Measurements from ENCODE around the gene CHD6.

CHD6 gene

GRCh38 chr20:41617902-41618806 lies at the start of gene CHD6:
TSS of gene CHD6 (minus strand) at chr20:41618377. CDS start at chr20:41551337, 67,040 bp downstream.
- peak; percentile 88 for DNase-seq (ENCODE audit: low read depth)

GRCh38 chr20:41664584-41664983 lies 46.4 kb upstream of the CHD6 start:
- DNase-seq (ENCODE audit: low read depth), result no peak

DNA sequence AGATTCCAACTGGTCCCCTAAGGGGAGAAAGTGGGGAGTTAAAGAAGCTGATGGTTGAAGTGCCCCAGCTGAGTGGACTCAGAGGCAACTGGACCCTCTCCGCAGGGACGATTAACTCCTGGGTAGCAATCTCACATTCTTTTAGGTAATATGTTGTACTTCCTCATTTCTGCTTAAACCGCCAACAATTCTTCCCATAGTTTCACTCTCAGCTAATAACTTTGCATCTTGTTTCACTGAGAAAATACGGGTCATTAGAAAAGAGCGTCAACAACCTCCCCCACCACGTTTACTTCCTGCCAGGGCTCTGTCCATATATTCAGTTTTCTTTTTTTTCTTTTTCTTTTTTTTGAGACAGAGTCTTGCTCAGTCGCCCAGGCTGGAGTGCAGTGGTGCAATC lies 39.5 kb upstream of the CHD6 start:
- no peak for DNase-seq (ENCODE audit: low read depth)

DNA sequence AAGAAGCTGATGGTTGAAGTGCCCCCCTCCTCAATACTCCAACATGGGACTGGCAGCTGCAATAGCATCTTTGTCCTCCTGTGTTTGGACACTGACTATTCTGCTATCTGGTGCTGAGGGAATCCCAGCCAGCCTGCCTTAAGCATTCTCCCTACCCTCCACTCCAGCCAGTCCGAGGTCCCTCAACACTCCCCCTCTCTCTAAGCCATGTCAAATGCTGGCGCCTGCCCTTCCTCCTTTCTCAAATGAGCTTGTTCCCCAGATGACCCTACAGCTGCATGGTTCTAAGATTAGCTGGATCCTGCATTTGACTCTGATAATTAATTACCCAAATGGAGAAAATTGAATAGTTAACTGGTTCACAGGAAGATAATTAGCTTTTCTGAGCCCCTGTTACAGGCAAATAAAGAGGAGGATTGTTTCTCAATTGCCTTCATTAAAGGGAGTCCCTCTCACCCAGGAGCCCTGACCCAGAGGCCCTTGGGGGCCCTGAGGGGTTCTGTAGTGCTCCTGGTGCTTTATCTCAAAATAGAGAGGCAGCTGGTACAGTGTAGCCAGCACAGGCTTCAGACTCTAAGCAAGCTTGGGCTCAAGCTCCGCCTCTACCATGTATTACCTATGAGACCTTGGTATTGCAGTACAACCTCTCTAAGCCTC lies 37.9 kb upstream of the CHD6 start:
- no peak for DNase-seq (ENCODE audit: low read depth)

DNA sequence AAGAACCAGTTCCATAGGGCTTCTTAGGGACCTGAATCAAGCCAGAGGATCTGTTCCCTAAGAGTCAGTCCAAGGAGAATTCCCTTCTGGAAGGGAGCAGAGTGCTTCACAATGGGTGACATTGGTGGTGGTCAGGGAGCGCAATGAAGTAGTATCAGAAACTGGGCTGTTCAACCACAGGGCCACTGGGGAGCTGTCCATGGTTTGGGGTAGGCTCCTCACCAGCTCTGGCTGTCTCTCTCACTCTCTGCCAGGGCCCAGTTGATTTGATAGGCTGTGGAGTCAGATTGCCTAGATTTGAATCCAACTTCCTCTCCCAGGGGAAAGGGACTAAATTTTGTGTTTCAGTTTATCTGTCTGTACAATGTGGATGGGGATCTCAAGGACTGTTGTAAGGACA lies 36.7 kb upstream of the CHD6 start:
- no peak for DNase-seq (ENCODE audit: low read depth)

DNA sequence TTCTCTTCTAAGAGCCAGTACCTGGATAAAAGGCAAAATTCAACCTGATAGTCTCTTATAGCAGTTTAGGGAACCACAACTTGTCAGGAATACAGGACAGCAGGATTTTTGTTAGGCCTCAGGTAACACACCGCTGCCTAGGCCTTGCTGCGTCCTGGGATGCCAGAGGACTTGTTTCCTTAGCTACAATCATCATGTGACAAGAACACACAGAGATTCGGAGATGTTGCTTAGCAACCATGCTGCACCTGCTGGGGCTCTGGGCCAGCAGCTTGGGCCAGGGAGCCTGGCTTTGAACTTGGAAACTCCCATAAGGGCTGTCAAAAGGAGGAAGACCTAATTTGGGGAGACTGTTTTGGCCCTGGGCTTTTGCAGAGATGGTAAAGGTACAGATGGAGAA lies 36.1 kb upstream of the CHD6 start:
- no peak for DNase-seq (ENCODE audit: low read depth)

DNA sequence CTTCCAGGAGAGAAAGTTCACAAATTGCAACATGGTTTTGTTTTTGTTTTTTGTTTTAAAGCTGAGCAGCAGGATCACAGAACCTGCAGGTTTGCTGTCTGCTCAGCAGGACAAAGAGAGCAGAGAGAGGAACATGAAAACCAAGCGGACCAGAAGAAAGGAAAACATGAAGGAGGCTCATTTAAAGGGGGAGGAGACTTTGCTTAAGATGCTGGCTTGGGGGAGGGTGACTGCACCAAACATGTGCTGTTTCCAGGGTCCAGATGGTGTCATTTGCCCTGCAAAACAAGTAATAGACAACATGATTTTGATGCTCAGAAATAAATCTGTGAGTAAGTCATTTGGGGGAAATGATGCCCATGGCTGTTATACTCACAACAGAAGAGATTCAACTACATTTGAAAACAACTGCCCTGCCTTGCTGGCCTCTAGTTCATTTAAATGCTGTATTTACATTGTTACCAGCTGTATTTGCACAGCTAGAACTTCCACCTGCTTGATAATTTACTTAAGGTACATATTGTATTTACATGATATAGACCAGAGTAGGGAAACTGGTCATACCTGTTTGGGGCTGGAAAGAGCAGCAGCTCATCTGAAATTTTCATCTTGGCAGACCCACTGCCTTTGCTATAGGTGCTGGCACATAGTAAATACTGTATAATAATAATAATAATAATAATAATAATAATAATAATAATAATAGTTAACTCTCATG lies 32.2 kb upstream of the CHD6 start:
- DNase-seq (ENCODE audit: low read depth), result no peak

DNA sequence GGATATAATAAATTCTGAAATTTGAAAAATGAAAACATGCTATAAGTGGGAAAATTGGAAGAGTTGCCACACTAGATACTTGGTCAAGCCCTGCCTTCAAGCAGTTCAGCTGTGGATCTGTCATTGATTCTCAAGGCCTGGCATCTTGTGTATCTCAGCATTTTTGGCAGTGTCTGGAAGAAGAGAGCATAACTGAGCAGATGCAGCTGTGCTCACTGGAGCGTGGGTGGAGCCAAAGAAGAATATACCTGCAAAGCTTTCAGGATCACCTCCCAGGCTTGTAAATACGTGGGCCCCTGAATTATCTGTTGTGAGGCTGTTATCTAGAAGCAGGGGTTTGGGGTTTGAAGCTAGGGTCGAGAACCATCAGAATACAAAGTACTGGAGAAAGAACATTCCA lies 31.3 kb upstream of the CHD6 start:
- DNase-seq (ENCODE audit: low read depth), result no peak

- DNase-seq (ENCODE audit: low read depth), result no peak
Observed at GRCh38 chr20:41645372-41645771, 27.2 kb upstream of the CHD6 start.

DNA sequence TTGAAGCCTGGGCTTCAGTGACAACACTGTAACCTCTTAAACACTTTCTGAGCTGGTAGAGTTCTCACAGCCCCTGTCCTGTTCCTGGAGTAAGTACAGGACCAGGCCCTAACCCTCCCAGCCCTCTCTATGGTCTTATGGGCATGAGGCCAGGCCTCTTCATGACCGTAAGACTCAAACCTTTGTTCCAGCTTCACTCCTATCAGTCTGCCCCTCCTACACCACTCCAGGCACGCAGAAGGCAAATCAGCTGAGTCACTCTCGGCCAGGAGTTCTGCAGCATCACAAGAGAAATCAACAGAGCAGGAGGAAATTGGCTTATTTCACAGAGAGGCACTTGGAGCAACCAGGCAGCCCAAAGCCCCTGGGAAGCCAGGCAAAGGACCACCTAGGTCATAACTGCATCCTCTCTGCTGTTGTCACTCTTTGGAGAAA lies 25.3 kb upstream of the CHD6 start:
- DNase-seq (ENCODE audit: low read depth), result no peak

GRCh38 chr20:41639630-41640029 lies 21.5 kb upstream of the CHD6 start:
- no peak for DNase-seq (ENCODE audit: low read depth)

DNA sequence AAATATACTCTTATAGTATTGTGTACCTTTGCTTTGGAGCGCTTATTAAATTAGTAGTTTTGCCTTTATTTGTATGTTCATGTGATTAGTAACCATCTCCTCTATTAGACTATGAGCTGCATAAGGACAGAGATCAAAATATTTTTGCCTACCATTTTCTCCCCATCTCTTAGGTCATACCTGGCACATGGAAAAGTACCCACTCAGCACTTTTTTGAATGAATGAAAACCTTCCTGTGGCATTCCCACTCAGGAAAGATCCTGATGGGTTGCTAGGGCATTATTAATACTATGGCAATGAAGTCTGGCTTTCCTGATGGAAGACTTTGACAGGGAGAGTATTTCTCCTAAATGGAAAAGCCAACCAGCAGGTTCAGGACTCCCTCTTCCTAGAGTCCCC lies 20.3 kb upstream of the CHD6 start:
- DNase-seq (ENCODE audit: low read depth), result no peak

GRCh38 chr20:41635158-41635557 lies 17.0 kb upstream of the CHD6 start:
- no peak for DNase-seq (ENCODE audit: low read depth)

DNA sequence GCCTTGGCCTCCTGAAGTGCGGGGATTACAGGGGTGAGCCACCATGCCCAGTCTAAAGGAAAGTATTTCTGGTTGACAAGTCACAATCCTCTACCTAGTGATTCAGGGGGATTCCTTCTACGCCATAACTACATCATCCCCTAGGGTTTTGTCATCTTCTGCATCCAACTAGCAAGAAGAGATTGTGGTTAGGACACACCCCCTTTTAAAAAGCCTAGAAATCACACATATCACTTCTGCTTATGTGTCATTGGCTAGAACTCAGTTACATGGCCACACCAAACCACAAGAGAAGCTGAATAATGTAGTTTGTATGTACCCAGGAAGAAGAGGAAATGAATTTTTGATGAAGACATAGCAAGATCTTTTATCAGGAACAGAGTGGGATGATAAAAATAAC lies 14.7 kb upstream of the CHD6 start:
- DNase-seq (ENCODE audit: low read depth), result no peak

GRCh38 chr20:41631826-41632225 lies 13.6 kb upstream of the CHD6 start:
- DNase-seq (ENCODE audit: low read depth), result no peak

GRCh38 chr20:41630846-41631245 lies 12.7 kb upstream of the CHD6 start:
- no peak for DNase-seq (ENCODE audit: low read depth)

- no peak for DNase-seq (ENCODE audit: low read depth)
Observed at GRCh38 chr20:41627611-41628244, 9.6 kb upstream of the CHD6 start.

DNA sequence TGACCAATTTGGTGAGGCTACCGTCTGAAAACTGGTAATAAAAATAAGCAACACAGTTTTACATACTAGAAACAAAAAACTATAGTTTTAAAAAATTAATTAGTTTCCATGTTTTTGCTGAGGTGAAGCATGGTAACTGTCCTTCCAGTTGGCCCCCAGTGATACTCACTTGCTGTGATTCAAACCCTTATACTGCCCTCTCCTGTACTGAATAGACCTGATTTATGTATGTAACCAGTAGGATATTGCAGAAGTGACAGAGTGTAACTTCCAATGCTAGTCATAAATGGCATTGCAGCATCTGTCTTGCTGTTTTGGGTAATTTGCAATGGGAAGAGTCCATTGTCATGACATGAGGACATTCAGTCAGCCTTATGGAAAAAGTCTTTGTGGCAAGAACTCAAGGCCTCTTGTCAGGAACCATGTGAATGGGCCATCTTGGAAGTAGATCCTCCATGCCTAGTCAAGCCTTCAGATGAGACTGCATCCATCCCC lies 8.9 kb upstream of the CHD6 start:
- DNase-seq (ENCODE audit: low read depth), result no peak

DNA sequence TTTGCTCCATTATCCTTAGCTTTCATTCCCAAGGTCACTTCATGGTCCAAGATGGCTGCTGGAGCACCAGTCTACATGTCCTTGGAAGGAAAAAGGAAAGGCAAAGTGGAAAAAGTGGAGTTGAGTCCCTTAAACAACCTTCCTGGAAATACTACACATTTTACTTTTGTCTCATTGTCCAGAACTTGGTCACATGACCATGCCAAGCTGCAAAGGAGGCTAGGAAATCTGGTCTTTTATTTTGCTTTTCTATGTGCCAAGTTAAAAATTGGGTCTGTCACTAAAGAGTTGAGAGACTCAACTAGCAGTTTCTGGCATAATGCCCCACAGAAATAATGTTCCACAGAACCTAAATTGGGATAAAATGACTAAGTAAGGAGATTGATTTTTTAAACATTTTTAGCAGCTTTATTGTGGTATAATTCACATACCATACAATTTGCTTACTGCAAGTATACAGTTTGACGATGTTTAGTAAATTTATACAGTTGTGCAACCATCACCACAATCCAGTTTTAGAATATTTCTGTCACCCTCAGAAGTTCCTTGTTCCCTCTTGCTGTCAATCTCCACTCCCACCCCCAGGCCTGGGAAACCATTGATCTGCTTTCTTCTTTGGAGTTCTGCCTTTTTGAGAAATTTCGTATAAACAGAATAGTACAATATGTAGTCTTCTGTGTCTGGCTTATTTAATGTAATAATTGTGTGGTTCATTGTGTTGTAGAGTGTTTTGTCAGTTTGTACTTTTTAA lies 5.6 kb upstream of the CHD6 start:
- no peak for DNase-seq (ENCODE audit: low read depth)

- DNase-seq (ENCODE audit: low read depth), result no peak
Observed at GRCh38 chr20:41622584-41622983, 4.4 kb upstream of the CHD6 start.

DNA sequence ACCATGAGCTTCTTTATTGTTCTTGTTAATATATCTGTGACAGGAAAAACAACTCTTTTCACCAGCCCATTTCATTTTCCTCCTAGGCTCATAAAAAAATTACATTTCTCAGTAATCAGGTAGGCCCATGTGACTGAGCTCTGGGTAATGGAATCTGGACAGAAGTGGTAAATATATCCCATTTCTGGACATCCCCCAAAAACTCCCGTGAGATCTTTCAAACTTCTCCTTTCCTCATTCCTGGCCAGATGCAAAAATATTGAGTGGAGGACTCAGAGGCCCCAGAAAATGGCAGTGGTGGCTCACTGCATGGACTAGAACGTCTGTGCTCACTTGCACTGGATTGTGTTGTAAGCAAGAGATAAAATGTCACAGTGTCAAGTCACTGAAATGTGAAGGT lies 3.8 kb upstream of the CHD6 start:
- DNase-seq (ENCODE audit: low read depth), result no peak

All from stimulated activated CD8-positive, alpha-beta memory T cell treated with anti-CD3 and anti-CD28 coated beads, Interleukin-15, amount 100 ng/mL, for 24 hours (primary cell).